ENCODE measurements around the gene OR2F2.

The OR2F2 gene

DNA sequence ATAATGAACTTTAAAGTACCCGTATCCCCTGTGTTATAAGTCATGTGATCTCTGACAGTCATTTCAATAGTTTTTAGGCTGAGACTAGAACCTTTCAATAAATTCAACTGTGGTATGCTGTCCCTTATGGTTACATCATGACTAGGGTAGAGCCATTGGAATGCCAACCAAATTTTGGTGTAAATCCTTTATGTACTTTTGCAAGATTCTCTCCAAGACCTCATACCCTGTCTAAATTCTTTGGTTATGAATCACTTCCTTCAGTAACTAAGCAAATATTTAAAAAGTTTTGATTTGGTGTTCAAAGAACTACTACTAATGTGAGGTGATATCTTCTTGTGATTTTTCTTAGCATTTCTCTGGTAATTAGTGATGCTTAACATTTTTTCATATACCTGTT is 44.3 kb downstream of the OR2F2 start:
- DNase-seq (ENCODE audit: low read depth in 2 of 2) = no peak

- DNase-seq (ENCODE audit: low read depth in 2 of 2) = no peak
Observed at GRCh38 chr7:143979998-143980397, 45.0 kb downstream of the OR2F2 start.

DNA sequence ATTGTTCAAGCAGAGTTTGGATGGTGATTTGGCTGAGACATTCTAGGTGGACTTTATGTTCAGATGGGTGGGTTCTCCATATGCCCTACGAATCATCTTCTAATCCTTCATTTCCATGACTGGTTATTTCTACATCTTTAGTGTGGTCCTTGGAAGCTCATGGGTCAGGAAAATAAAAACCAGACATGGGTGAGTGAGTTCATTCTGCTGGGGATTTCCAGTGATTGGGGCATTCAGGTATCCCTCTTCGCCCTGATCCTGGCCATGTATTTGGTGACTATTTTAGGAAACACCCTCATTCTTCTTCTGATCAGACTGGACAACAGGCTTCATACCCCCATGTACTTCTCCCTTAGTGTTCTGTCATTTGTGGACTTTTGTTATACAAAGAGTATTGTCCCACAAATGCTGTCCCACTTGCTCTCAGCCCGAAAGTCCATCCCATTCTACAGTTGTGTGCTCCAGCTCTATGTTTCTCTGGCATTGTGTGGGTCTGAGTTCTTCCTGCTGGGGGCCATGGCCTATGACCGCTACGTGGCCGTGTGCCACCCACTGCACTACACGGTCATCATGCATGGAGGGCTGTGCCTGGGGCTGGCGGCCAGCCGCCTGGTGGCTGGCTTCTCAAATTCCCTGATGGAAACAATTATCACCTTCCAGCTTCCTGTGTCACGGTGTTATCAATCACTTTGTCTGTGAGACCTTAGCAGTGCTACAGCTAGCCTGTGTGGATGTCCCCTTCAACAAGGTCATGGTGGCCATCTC is 45.9 kb downstream of the OR2F2 start:
- no peak for DNase-seq (ENCODE audit: low read depth in 2 of 2)

DNA sequence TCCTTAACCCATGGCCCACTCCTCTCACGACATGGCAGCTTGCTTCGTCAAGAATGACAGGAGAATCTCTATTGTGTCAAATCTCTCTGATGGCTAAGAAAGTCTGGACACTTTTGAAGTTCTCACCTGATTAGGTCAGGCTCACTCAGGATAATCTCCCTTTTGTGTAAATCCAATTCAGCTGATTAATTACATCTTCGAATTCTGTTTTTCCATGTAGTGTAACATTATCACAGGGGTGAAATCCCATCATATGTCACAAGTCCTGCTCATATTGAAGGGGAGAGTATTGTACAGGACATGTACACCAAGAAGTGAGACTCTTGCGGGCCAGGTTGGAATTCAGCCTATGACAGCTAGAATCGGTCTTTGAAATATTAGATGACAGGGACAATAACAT is 48.9 kb downstream of the OR2F2 start:
- DNase-seq (ENCODE audit: low read depth in 2 of 2) = no peak

All from activated CD4-positive, alpha-beta T cell treated with anti-CD3 and anti-CD28 coated beads for 24 hours (primary cell).